Transverse colon (tissue), 4 donors: ENCODE results near the gene ZNF503. TPM values are rescaled to one million over a fixed set of nuclear protein-coding genes. Genes with fewer than 3 reads are reported as not detected.
A peak's percentile ranks its signal among the peaks of the same experiment; 100 is the strongest.

Source experiments
- DNase-seq: peaks from one replicate; pipeline ENCODE4 v3.0.0-alpha.2; 2019
- H3K27ac ChIP-seq, 4 donors: fragments of 200-600 bp; sonication (generic); 2 replicates each; pipeline ENCODE4 v1.5.1; 2016 to 2018; ENCODE audit warnings: inconsistent platforms in 4 of 4
- H3K27me3 ChIP-seq: fragments of 200-600 bp; sonication (generic); 2 replicates; pipeline ENCODE4 v1.5.1; 2017; ENCODE audit warnings: inconsistent platforms
- H3K36me3 ChIP-seq, 4 donors: fragments of 200-600 bp; sonication (generic); 2 replicates each; pipeline ENCODE4 v1.5.1; 2017 to 2019; ENCODE audit warnings: inconsistent platforms in 4 of 4
- H3K4me1 ChIP-seq, 4 donors: fragments of 200-600 bp; sonication (generic); 2 replicates each; pipeline ENCODE4 v1.5.1; 2017 to 2020; ENCODE audit warnings: inconsistent platforms in 4 of 4
- H3K4me3 ChIP-seq, 4 donors: fragments of 200-600 bp; sonication (generic); 1 replicate in 1 of 4; 2 replicates in 3 of 4; pipeline versions ENCODE4 v1.5.1 to v1.6.1; 2017 to 2019; ENCODE audit warnings: inconsistent platforms in 4 of 4
- H3K9me3 ChIP-seq, 2 donors: fragments of 200-600 bp; sonication (generic); 2 replicates each; pipeline ENCODE4 v1.5.1; 2017 to 2019; ENCODE audit warnings: inconsistent platforms in 2 of 2
- CTCF ChIP-seq, 5 experiments: fragments of 200-600 bp in 3 of 5; fragments of 450-650 bp in 2 of 5; sonication (generic) in 3 of 5; IDR thresholded peaks; 1 replicate in 2 of 5; 2 replicates in 3 of 5; pipeline ENCODE4 v1.5.1; 2016 to 2017; ENCODE audit warnings: antibody characterized with exemption in 5 of 5, inconsistent platforms in 3 of 5, mild to moderate bottlenecking in 2 of 5, moderate library complexity in 1 of 5
- EP300 ChIP-seq: sonication (generic); formaldehyde crosslinking; IDR thresholded peaks from one replicate; pipeline ENCODE4 v1.6.1; 2017; ENCODE audit warnings: antibody characterized with exemption, low read depth
- POLR2A ChIP-seq: fragments of 450-650 bp; IDR thresholded peaks from one replicate; pipeline ENCODE4 v1.6.1; 2016; ENCODE audit warnings: antibody characterized with exemption, mild to moderate bottlenecking, moderate library complexity
- POLR2AphosphoS5 ChIP-seq, 3 donors: sonication (generic); formaldehyde crosslinking; IDR thresholded peaks; one replicate each; pipeline ENCODE4 v1.6.1; 2016; ENCODE audit warnings: antibody characterized with exemption in 3 of 3
- WGBS, 2 donors: methylation state at CpG; one replicate each; pipeline ENCODE4 v1.1.5; 2018; ENCODE audit warnings: low coverage in 1 of 2; 5-methylcytosine and 5-hydroxymethylcytosine counted together
- in situ Hi-C, 4 donors: fragments of 200-750 bp; cut with MboI; loops; one replicate each; pipeline versions ENCODE4 v1.15.0 to v1.15.1; 2017; ENCODE audit warnings: low sequenced_read_pairs in 3 of 4, low pct_ligation_motif_present in 1 of 4, low pct_unique_long_range_greater_than_20kb in 1 of 4
- intact Hi-C: fragments of 100-400 bp; cut with DNase I; formaldehyde crosslinking; loops from one replicate; pipeline ENCODE4 v1.15.1; 2023; ENCODE audit warnings: low total_unique reads
- total RNA-seq, 4 donors: library from RNA; depleted of rRNA; stranded (reverse); fragments of >200 nt; gene quantifications; one replicate each; pipeline ENCODE4 v1.1.0, GENCODE V29; 2016

The ZNF503 gene
- total RNA-seq, 4 donors from 2014 or later = 3.0 to 17.9 (median 7.2) TPM

GRCh38 chr10:75407224-75407712 is 5.7 kb upstream of the ZNF503 start:
- in situ Hi-C loops = loop anchor here (25.0 kb wide), 3 partner anchors 230 to 630 kb away; no protein-coding TSS in a partner anchor
- Histone ChIP-seq H3K4me3 (peak overlapping the region in 2 of 4 donors; percentile 79 to 93), H3K36me3 (no peaks in the 10 kb centered on the region), H3K9me3 (no peaks in the 10 kb centered on the region), H3K27ac (peak overlapping the region; percentile 86 to 93 (median 89)), H3K4me1 (peaks cover 0 to 44% (median 33%) of the 10 kb centered on the region in 4 donors), H3K27me3 (peaks cover 19% of the 10 kb centered on the region)
- intact Hi-C loops = loop anchor here (10.0 kb wide), 3 partner anchors 138 to 1598 kb away; no protein-coding TSS in a partner anchor
- DNase-seq = no peak
- 80 to 85% methylated on average over 9 to 33 of the region's 37 CpGs for WGBS, 2 donors
- no peak for TF ChIP-seq EP300
- no peak for TF ChIP-seq CTCF (IDR thresholded peaks at IDR 0.05)
- TF ChIP-seq POLR2AphosphoS5 (IDR thresholded peaks at IDR 0.05) = no peak
- no peak for TF ChIP-seq POLR2A

- Histone ChIP-seq H3K4me1 (peaks cover 0 to 44% (median 33%) of the 10 kb centered on the region in 4 donors), H3K9me3 (no peaks in the 10 kb centered on the region), H3K36me3 (no peaks in the 10 kb centered on the region), H3K27me3 (peaks cover 19% of the 10 kb centered on the region), H3K4me3 (no peak overlapping the region), H3K27ac (no peak overlapping the region)
- in situ Hi-C loops = loop anchor here (25.0 kb wide), 3 partner anchors 231 to 631 kb away; no protein-coding TSS in a partner anchor
- intact Hi-C loops = loop anchor here (10.0 kb wide), 3 partner anchors 138 to 1598 kb away; no protein-coding TSS in a partner anchor
- no peak for TF ChIP-seq POLR2A
- TF ChIP-seq POLR2AphosphoS5 (IDR thresholded peaks at IDR 0.05) = no peak
- no peak for TF ChIP-seq CTCF (IDR thresholded peaks at IDR 0.05)
- no peak for TF ChIP-seq EP300
- no peak for DNase-seq
- WGBS, 2 donors = 83 to 96% methylated on average over 7 to 29 of the region's 29 CpGs
Observed at GRCh38 chr10:75406462-75407223, 5.1 kb upstream of the ZNF503 start.

- Histone ChIP-seq H3K4me3 (no peak overlapping the region), H3K27ac (peak overlapping the region in 2 of 4 donors; percentile 7 to 95), H3K36me3 (no peaks in the 10 kb centered on the region), H3K4me1 (peaks cover 0 to 44% (median 33%) of the 10 kb centered on the region in 4 donors), H3K9me3 (no peaks in the 10 kb centered on the region), H3K27me3 (peaks cover 19% of the 10 kb centered on the region)
- TF ChIP-seq CTCF (IDR thresholded peaks at IDR 0.05) = no peak
- TF ChIP-seq POLR2AphosphoS5 (IDR thresholded peaks at IDR 0.05) = no peak
- TF ChIP-seq EP300 = no peak
- no peak for TF ChIP-seq POLR2A
- in situ Hi-C loops (loop anchor here (25.0 kb wide), 3 partner anchors 231 to 631 kb away; no protein-coding TSS in a partner anchor), intact Hi-C loops (loop anchor here (10.0 kb wide), 3 partner anchors 139 to 1599 kb away; no protein-coding TSS in a partner anchor)
- 81 to 83% methylated on average over 15 to 39 of the region's 39 CpGs for WGBS, 2 donors
- DNase-seq = no peak
Observed at GRCh38 chr10:75405598-75406461, 4.3 kb upstream of the ZNF503 start.
